HUDEP-2 (cell line): ENCODE results near the gene RAB7B.
A peak's percentile ranks its signal among the peaks of the same experiment; 100 is the strongest.
"Not testable (repeated sequence)": the region's sequence is repeated elsewhere in the genome, so short reads cannot be mapped to it uniquely, and the experiment has no call there.

Experiments
- DNase-seq, 76 experiments: peaks; one replicate each; lab custom pipeline; 2025; ENCODE audit not compliant: unreplicated experiment in 76 of 76; lab: John Stamatoyannopoulos, UW

Gene RAB7B

GRCh38 chr1:206000641-206001339 is 2.4 kb downstream of the RAB7B start:
- DNase-seq = no peak

GRCh38 chr1:205998457-205999241 is 4.5 kb downstream of the RAB7B start:
- no peak for DNase-seq

GRCh38 chr1:205996641-205997040 is 6.6 kb downstream of the RAB7B start:
- DNase-seq = not testable (repeated sequence)

- no peak for DNase-seq
Observed at GRCh38 chr1:205994346-205994745, 8.8 kb downstream of the RAB7B start.

GRCh38 chr1:205993068-205993467 is 10.1 kb downstream of the RAB7B start:
- DNase-seq = no peak

GRCh38 chr1:205992218-205992882 is 10.8 kb downstream of the RAB7B start:
- no peak for DNase-seq

GRCh38 chr1:205991237-205991636 is 12.0 kb downstream of the RAB7B start:
- DNase-seq = no peak

- DNase-seq = no peak
Observed at GRCh38 chr1:205990226-205990625, 13.0 kb downstream of the RAB7B start.

- no peak for DNase-seq
Observed at GRCh38 chr1:205989786-205990185, 13.4 kb downstream of the RAB7B start.

GRCh38 chr1:205988585-205988995 is 14.6 kb downstream of the RAB7B start:
- no peak for DNase-seq

GRCh38 chr1:205986861-205987260 is 16.3 kb downstream of the RAB7B start:
- no peak for DNase-seq

GRCh38 chr1:205986292-205986691 is 16.9 kb downstream of the RAB7B start:
- DNase-seq = peak in 5 of 76 experiments; percentile 11 to 43 (median 16)

- no peak for DNase-seq
Observed at GRCh38 chr1:205985330-205986005, 17.7 kb downstream of the RAB7B start.

GRCh38 chr1:205983925-205984725 is 19.1 kb downstream of the RAB7B start:
- DNase-seq = peak in 56 of 76 experiments; percentile 7 to 65 (median 40)

- no peak for DNase-seq
Observed at GRCh38 chr1:205981257-205981656, 21.9 kb downstream of the RAB7B start.

GRCh38 chr1:205980237-205980870 is 22.8 kb downstream of the RAB7B start:
- DNase-seq = no peak

GRCh38 chr1:205979301-205979700 is 23.9 kb downstream of the RAB7B start:
- no peak for DNase-seq

GRCh38 chr1:205978676-205979075 is 24.5 kb downstream of the RAB7B start:
- no peak for DNase-seq

- peak in 66 of 76 experiments; percentile 6 to 80 (median 52) for DNase-seq
Observed at GRCh38 chr1:205977402-205978014, 25.7 kb downstream of the RAB7B start.
